Urinary bladder (tissue), 4 donors: ENCODE data around the gene NR6A1. TPM values are rescaled to one million over a fixed set of nuclear protein-coding genes. Genes with fewer than 3 reads are reported as not detected.

ENCODE experiments used
- DNase-seq: peaks from one replicate; pipeline ENCODE4 v3.0.0-alpha.2; 2015; ENCODE audit errors: extremely low spot score
- H3K27ac ChIP-seq: one replicate; pipeline ENCODE4 v1.5.1; 2013; ENCODE audit warnings: low read depth, mild to moderate bottlenecking, moderate library complexity
- H3K36me3 ChIP-seq: one replicate; pipeline ENCODE4 v1.6.1; 2013; ENCODE audit warnings: mild to moderate bottlenecking, moderate library complexity; ENCODE audit not compliant: insufficient read depth
- H3K4me1 ChIP-seq: one replicate; pipeline ENCODE4 v1.6.1; 2013; ENCODE audit warnings: mild to moderate bottlenecking, moderate library complexity; ENCODE audit not compliant: insufficient read depth
- H3K4me3 ChIP-seq: one replicate; pipeline ENCODE4 v1.5.1; 2013; ENCODE audit warnings: low read depth, low read length
- WGBS: extraction: QIAGEN DNeasy Blood & Tissue Kit; methylation state at CpG from one replicate; pipeline ENCODE4 v1.1.7; 2013; 5-methylcytosine and 5-hydroxymethylcytosine counted together
- polyA plus RNA-seq: library from polyadenylated mRNA; stranded (reverse); fragments of 200-250 nt; gene quantifications from one replicate; pipeline ENCODE4 v1.2.3, GENCODE V29; 2013
- total RNA-seq: library from RNA; depleted of rRNA; stranded (reverse); fragments of >200 nt; gene quantifications from one replicate; pipeline ENCODE4 v1.2.3, GENCODE V29; 2014
- donor health status: healthy with polysubstance abuse.
- donor health status: healthy.

NR6A1 gene
- total and polyA plus RNA-seq, 2 donors, result 0.29 to 1.4 TPM

DNA sequence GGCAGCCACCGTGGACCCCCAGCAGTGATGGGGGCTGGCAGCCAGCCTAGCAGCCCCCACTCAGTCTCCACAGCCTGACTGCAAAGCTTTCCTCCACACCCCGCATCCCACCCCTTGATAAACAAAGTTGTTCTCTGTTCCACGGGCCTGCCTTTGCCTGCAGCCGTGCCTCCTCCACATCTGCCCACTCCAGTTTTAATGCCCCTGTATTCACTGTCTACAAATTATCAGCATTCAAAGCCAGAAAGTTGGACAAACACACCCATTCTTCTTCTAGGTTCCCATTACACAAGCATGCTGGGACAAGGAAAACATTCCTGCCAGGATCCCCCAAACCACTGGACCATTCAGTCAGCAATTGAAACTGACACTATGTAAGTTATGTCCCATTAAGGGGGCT, 240.9 kb downstream of the NR6A1 start:
- no peak overlapping the region for H3K27ac ChIP-seq
- no peaks in the 10 kb centered on the region for H3K4me1 ChIP-seq
- H3K36me3 ChIP-seq, result no peaks in the 10 kb centered on the region
- 66% methylated on average over 4 of the region's 4 CpGs for WGBS
- no peak for DNase-seq
- no peak overlapping the region for H3K4me3 ChIP-seq

DNA sequence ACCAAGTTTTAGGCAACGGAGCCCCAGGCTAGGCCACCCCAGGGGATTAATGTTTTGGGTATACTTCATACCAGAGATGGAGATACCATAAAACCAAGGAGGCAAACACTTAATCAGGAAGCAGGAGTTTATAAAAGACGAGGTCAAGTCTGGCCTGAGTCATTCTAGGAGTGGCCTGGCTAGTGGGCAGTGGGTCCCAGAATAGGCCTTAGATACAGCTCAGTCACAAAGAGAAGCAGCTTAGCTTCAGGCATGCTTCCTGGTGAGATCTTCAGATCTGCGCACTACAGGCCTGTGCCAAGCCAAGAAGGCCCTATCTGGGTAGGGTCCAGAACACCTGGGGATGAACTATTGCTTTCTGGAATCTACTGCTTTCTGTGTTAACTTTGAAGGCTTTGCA, 243.3 kb downstream of the NR6A1 start:
- DNase-seq, result no peak
- Histone ChIP-seq H3K27ac (no peak overlapping the region), H3K4me1 (no peaks in the 10 kb centered on the region), H3K4me3 (no peak overlapping the region), H3K36me3 (no peaks in the 10 kb centered on the region)
- WGBS, result 84% methylated on average over 3 of the region's 3 CpGs

DNA sequence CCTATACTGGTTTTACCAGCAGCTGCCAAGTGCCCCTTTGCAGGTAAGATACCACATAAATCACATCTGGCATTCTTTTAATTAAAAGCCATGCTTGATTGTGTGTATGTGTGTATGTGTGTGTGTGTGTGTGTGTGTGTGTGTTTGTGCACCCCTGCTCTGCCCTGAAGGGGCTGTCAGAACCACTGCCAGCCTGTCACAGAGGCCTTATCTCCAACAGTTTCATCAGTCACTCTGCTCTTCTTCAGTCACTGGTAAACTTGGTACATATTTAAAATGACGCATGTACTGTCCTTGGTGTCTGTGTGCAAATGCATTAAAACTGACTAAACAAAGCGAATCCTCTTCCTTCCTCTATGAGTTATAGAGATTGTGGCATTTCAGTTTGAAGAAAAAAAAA, 244.9 kb downstream of the NR6A1 start:
- H3K27ac ChIP-seq, result no peak overlapping the region
- no peaks in the 10 kb centered on the region for H3K4me1 ChIP-seq
- no peaks in the 10 kb centered on the region for H3K36me3 ChIP-seq
- no peak for DNase-seq
- 84% methylated on average over 2 of the region's 2 CpGs for whole genome bisulfite sequencing
- no peak overlapping the region for H3K4me3 ChIP-seq

DNA sequence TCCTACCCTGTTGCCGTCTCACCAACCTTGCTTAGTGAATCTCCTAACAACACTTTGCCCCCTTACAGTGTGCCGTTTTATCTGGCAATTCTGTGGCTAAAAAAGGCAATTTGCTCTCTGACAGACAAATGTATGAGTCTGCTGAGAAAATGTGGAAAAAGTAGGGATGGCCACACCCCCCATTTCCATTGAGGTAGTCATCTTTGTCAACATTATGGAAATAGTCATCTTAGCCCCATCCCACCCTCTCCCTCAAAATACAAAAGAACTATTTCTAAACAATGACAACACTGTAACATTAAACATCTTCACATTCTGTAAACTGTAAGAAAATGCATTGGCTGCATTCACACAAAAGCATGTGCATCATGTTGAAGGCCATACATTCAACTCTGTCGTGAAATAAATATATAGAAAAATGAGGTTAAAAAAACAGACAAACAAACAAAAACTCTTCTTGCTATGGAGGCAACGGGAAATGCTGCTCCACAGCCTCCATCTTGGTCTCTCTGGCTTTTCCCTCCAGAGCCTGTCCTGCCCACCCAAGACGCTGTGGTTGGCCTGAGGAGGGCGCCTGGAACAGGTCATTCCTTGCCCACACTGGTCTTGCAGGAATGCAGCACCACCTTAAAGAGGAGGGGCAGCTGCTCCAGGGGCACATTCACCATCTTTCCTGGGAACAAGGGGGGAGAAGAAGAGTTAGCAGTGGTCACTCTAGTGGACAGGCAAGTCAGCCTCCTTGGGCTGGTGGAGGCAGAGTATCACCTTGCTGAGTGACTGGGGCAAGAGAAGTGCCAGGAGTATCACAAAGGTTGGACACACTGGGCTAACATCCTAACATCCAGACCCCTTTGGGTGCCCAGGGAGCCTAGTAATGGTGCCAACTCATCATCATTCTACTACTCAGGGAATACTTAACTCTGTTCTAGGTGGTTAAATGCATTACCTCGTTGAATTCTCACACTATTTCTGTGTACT, 248.7 kb downstream of the NR6A1 start:
- H3K27ac ChIP-seq, result no peak overlapping the region
- H3K4me3 ChIP-seq, result no peak overlapping the region
- no peaks in the 10 kb centered on the region for H3K4me1 ChIP-seq
- 77% methylated on average over 7 of the region's 7 CpGs for WGBS
- no peaks in the 10 kb centered on the region for H3K36me3 ChIP-seq
- DNase-seq, result no peak

DNA sequence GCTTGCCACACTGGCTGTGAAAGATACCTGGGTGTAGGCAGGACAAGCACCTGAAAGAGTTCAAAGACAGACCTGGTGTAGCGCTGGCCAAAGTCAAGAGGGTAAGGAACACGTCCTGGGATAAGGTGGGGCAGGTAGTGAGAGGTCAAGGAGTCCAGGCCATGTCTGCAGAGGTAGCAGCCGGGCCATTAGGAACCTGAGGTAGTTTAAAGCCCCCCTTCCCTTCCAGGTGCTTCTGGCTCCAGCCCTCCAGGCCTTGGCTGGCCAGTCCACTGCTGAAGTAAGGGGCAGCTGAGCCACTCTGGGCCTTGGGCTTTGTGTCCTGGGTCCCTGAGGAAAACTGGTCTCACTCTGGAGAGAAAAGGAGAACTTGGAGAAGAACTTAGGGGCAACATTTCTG, 250.0 kb downstream of the NR6A1 start:
- Histone ChIP-seq H3K4me3 (no peak overlapping the region), H3K4me1 (no peaks in the 10 kb centered on the region), H3K27ac (no peak overlapping the region), H3K36me3 (no peaks in the 10 kb centered on the region)
- WGBS, result 95% methylated on average over 3 of the region's 3 CpGs
- DNase-seq, result no peak

DNA sequence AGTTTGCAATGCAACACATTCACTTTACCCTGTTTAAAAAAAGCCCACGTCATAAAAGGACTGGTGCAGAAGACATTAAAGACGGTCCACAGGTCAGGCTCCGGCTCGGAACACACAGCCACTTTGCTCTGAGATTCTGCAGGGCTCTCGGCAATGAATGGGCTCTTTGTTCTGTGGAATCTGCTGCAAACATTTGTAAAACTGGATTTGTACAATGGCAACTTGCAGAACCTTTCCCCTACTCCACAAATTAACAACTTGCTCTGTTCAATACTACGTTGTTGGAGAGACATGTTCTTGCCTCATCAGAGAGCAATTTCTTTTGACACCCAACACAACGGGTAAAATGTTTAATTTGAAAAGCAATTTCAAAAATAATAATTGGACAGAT, 250.9 kb downstream of the NR6A1 start:
- no peak overlapping the region for H3K27ac ChIP-seq
- H3K4me3 ChIP-seq, result no peak overlapping the region
- no peaks in the 10 kb centered on the region for H3K36me3 ChIP-seq
- H3K4me1 ChIP-seq, result no peaks in the 10 kb centered on the region
- DNase-seq, result no peak
- WGBS, result 82% methylated on average over 7 of the region's 7 CpGs

DNA sequence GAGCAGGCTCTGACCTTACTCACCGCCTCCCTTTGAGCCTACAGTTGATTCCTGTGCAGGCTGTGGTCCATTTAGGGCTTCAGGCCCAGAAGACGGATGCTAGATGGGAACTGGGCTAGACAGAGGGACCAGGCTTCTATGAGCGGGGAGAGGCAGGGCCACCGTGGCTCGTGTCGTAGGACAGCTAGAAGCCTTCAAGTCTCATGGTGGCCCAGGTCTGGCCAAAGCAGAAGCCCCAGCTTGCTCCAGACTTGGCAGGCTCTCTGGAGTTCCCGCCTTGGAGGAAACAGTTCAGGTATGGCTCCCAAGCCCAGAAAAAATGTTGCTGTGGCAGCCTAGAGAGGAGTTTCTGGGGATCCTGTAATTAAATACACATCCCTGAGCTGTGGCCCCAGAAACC, 253.0 kb downstream of the NR6A1 start:
- no peak overlapping the region for H3K4me3 ChIP-seq
- 92% methylated on average over 7 of the region's 7 CpGs for WGBS
- no peak for DNase-seq
- H3K4me1 ChIP-seq, result no peaks in the 10 kb centered on the region
- no peaks in the 10 kb centered on the region for H3K36me3 ChIP-seq
- no peak overlapping the region for H3K27ac ChIP-seq

DNA sequence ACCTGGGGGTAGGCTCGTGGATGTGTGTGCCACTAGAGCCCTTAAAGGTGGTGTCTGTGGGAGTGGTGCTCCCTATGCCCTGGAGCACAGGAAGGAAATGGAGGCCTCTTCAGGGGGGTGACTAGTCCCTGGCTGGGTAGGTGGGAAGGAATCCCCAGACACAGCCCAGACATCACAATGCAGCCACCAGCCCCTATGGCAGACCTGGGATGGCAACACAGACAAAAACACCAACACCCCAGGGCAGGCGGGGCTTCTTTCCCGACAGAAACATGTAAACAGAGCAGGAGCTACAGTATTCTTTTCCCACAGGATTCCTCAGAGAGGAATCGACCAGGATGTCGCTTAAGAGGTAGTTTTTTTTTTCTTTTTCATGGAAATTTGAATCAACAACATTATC, 253.5 kb downstream of the NR6A1 start:
- H3K4me1 ChIP-seq, result no peaks in the 10 kb centered on the region
- H3K27ac ChIP-seq, result no peak overlapping the region
- no peak overlapping the region for H3K4me3 ChIP-seq
- 74% methylated on average over 5 of the region's 5 CpGs for whole genome bisulfite sequencing
- DNase-seq, result no peak
- H3K36me3 ChIP-seq, result no peaks in the 10 kb centered on the region

DNA sequence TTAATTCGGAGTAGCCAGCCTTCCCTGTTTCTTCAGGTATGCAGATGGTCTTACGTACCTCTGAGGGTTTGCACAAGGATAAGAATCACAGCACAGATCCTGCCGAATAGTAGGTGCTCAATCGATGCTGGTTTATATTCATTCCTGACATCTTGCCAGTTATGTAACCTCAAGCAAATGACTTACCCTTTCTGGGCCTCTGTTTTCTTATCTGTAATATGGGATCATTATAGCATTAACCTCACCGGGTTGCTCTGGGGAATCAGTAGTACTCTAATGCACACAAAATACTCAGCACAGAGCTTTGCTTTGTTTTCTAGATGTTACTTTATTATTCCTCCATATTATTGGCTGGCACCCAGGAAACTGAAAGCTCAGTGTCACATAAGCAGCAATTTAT, 256.2 kb downstream of the NR6A1 start:
- 70% methylated on average over 5 of the region's 5 CpGs for WGBS
- no peak overlapping the region for H3K4me3 ChIP-seq
- no peaks in the 10 kb centered on the region for H3K4me1 ChIP-seq
- no peaks in the 10 kb centered on the region for H3K36me3 ChIP-seq
- DNase-seq, result no peak
- H3K27ac ChIP-seq, result no peak overlapping the region

DNA sequence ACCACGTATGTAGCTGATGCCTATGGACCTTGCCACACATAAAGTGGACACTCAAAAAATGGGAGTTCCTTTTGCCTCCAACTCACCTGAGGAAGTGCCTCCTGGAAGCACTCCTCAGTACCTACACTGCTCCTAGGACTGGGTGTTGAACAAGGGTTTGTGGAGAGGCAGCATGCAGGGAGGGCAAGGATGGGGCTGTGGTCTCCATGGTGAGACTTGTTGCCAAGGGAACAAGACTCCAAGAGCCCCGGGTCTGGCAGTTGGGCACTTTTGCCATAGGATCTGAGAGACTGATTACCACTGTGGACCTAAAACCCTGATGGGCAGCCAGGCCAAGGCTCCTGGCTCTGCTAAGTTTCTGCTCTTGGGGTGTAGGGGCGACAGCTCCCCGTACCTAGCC, 257.0 kb downstream of the NR6A1 start:
- no peak for DNase-seq
- no peak overlapping the region for H3K27ac ChIP-seq
- H3K36me3 ChIP-seq, result no peaks in the 10 kb centered on the region
- H3K4me1 ChIP-seq, result no peaks in the 10 kb centered on the region
- H3K4me3 ChIP-seq, result no peak overlapping the region
- 77% methylated on average over 4 of the region's 4 CpGs for WGBS

DNA sequence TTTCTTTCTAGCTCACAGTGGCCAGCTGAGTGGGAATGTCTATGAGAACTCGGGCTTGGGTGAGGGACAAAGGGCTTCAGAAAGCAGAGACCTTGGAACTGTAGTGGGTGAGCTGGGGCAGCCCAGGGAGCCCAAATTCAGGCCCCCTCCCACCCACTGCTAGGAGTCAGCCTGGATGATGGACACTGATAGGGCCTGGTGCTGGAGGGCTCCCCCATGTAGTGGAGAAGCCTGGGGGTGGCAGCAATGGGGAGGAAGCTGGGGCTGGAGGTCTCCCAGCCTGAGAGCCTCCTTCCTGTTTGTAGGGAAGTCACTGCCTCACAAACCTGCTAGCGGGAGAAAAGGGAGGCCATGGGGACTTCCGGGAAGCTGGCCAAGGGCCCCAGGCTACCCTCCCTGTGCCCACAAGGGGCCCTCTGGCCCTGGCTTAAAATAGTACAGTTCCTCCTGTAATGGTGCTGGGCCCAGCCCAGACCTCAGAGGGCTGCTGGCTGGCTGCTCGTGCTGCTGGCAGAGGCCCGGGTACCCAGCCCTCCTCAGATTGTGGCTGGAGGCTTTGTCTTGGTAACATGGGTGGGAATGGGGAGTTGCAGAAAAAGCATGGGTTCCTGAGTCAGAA, 257.6 kb downstream of the NR6A1 start:
- Histone ChIP-seq H3K27ac (no peak overlapping the region), H3K36me3 (no peaks in the 10 kb centered on the region), H3K4me3 (no peak overlapping the region), H3K4me1 (no peaks in the 10 kb centered on the region)
- DNase-seq, result no peak
- 61% methylated on average over 5 of the region's 5 CpGs for WGBS

DNA sequence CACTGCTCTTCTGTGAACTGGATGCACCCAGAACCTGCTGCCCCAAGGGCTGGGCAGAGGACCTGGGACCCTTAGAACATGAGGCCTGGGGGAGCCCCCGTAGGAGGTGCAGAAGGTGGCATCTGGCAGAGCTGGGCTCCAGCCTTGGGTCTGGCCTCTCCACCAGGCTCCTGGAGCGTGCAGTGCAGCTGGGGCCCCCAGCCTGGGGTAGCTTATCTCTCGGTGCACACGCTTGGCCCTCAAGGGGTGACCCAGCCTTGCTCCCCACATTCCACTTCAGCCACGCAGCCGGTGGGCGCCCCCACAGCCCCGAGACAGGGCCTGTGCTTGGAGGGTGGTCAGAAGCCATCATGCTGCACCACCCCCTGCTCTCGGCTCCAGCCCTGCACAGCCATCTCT, 258.3 kb downstream of the NR6A1 start:
- H3K36me3 ChIP-seq, result no peaks in the 10 kb centered on the region
- 87% methylated on average over 9 of the region's 9 CpGs for WGBS
- DNase-seq, result no peak

DNA sequence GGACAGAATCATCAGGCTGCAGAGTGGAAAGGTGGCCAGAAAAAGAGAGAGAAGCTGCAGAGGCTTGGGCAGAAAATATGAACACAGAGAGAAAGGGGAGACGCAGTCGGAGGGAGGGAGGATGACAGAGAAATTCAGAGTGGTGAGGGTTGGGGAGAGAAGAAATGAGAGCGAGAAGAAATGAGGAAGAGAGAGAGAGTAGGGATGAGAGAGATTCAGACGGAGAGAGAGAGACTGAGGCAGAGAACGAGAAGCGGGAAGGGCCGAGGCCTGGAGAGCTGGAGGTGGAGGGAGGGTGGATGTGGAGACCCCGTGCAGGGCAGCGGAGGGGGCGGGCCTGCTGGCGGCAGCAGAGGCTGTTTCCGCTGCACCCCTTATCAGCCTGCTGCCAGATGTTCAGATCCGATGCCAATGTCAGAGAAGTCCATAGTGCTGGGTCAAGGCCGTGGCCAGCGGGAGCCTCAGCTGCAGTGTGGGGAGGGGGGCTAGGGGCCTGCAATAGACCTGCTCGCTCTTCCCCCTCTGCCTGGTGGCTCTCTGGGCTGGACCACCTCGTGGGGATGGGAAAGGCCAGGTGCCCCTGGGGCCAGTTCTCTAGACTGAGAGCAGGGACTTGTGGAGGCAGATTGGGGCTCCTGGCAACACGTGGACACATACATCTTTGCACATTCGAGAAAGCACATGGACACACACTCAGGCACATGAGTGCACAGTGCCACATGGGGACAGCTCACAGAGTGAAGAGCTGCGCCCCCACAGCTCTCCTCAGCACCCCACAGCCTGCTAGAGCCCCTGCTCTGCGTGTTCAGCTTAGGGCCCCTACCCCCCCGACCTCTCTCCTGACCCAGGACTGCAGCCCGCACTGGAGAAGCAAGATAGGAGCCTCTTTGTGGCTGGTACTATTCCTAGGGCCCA, 259.0 kb downstream of the NR6A1 start:
- 45% methylated on average over 23 of the region's 23 CpGs for WGBS
- no peak overlapping the region for H3K4me3 ChIP-seq
- no peak overlapping the region for H3K27ac ChIP-seq
- no peak for DNase-seq
- no peaks in the 10 kb centered on the region for H3K36me3 ChIP-seq
- H3K4me1 ChIP-seq, result no peaks in the 10 kb centered on the region

More for the DNA sequence above, 258.3 kb downstream of the NR6A1 start:
- H3K4me1 ChIP-seq, result no peaks in the 10 kb centered on the region
- no peak overlapping the region for H3K27ac ChIP-seq
- no peak overlapping the region for H3K4me3 ChIP-seq
